ENCODE results near the gene PDZRN3.

DNA sequence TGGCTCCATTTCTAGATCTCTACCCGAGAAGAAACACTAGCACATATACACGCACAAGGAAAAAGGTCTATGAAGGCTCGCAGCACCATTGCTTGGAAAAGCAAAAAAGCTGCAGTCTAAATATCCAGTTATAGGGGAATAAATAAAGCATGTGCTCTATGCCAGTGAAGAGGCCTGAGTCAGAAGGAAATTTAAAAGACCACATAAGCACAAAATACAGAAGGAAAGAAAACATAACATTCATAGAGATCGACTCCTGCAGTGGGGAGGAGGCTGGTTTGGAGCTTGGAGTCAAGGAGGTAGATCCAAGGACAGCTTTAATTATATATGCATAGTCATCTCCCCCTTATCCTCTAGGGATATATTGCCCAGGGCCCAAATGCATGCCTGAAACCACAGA lies 114.4 kb downstream of the PDZRN3 start:
- TF ChIP-seq, protein P1, sequence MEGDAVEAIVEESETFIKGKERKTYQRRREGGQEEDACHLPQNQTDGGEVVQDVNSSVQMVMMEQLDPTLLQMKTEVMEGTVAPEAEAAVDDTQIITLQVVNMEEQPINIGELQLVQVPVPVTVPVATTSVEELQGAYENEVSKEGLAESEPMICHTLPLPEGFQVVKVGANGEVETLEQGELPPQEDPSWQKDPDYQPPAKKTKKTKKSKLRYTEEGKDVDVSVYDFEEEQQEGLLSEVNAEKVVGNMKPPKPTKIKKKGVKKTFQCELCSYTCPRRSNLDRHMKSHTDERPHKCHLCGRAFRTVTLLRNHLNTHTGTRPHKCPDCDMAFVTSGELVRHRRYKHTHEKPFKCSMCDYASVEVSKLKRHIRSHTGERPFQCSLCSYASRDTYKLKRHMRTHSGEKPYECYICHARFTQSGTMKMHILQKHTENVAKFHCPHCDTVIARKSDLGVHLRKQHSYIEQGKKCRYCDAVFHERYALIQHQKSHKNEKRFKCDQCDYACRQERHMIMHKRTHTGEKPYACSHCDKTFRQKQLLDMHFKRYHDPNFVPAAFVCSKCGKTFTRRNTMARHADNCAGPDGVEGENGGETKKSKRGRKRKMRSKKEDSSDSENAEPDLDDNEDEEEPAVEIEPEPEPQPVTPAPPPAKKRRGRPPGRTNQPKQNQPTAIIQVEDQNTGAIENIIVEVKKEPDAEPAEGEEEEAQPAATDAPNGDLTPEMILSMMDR (IDR thresholded peaks at IDR 0.05), result no peak
- TF ChIP-seq POLR2A (IDR thresholded peaks at IDR 0.05), result no peak

All from Peyer's patch (tissue), 4 donors.